Thyroid gland (tissue), 4 donors: Measurements from ENCODE around the gene YTHDF1. TPM values are rescaled to one million over a fixed set of nuclear protein-coding genes. Genes with fewer than 3 reads are reported as not detected.

Source experiments
- DNase-seq, 2 donors: peaks; one replicate each; pipeline ENCODE4 v3.0.0-alpha.2; 2019
- H3K27ac ChIP-seq, 3 donors: fragments of 200-600 bp; sonication (generic); 1 replicate in 2 of 3; 2 replicates in 1 of 3; pipeline ENCODE4 v1.5.1; 2016 to 2019; ENCODE audit warnings: mild to moderate bottlenecking in 1 of 3, moderate library complexity in 1 of 3
- H3K27me3 ChIP-seq: fragments of 200-600 bp; sonication (generic); one replicate; pipeline ENCODE4 v1.5.1; 2019
- H3K36me3 ChIP-seq, 2 donors: fragments of 200-600 bp; sonication (generic); one replicate each; pipeline ENCODE4 v1.5.1; 2016 to 2019
- H3K4me1 ChIP-seq, 2 donors: fragments of 200-600 bp; sonication (generic); one replicate each; pipeline ENCODE4 v1.5.1; 2017 to 2019
- H3K4me3 ChIP-seq, 3 donors: fragments of 200-600 bp; sonication (generic); replicated peaks in 1 of 3; 1 replicate in 2 of 3; 2 replicates in 1 of 3; pipeline ENCODE4 v1.5.1; 2016; ENCODE audit warnings: mild to moderate bottlenecking in 1 of 3
- H3K9me3 ChIP-seq: fragments of 200-600 bp; sonication (generic); one replicate; pipeline ENCODE4 v1.5.1; 2017
- CTCF ChIP-seq, 6 experiments: fragments of 200-600 bp in 3 of 6; fragments of 450-650 bp in 3 of 6; sonication (generic) in 3 of 6; IDR thresholded peaks; one replicate each; pipeline ENCODE4 v1.5.1; 2016 to 2019; ENCODE audit warnings: antibody characterized with exemption in 6 of 6, mild to moderate bottlenecking in 2 of 6, inconsistent platforms in 1 of 6, moderate library complexity in 1 of 6
- POLR2A ChIP-seq, 2 donors: fragments of 450-650 bp; IDR thresholded peaks; one replicate each; pipeline ENCODE4 v1.6.1; 2017; ENCODE audit warnings: antibody characterized with exemption in 2 of 2, mild to moderate bottlenecking in 2 of 2, moderate library complexity in 1 of 2
- WGBS, 2 donors: methylation state at CpG; one replicate each; pipeline ENCODE4 v1.1.5; 2017; 5-methylcytosine and 5-hydroxymethylcytosine counted together
- intact Hi-C: fragments of 100-400 bp; cut with DNase I; formaldehyde crosslinking; loops from one replicate; pipeline ENCODE4 v1.15.1; 2023
- total RNA-seq, 4 donors: library from RNA; depleted of rRNA; stranded (reverse); fragments of >200 nt; gene quantifications; one replicate each; pipeline ENCODE4 v1.2.3, GENCODE V29; 2016

The YTHDF1 gene
- total RNA-seq, 4 donors from 2014 or later, result 41.3 to 54.2 (median 43.4) TPM

- Histone ChIP-seq H3K36me3 (peaks cover 34 to 37% of the 10 kb centered on the region in 2 donors), H3K4me3 (no peak overlapping the region), H3K27me3 (no peaks in the 10 kb centered on the region), H3K4me1 (peaks cover 5% of the 10 kb centered on the region in 2 donors), H3K27ac (no peak overlapping the region), H3K9me3 (no peaks in the 10 kb centered on the region)
- intact Hi-C loops, result no loop called here
- DNase-seq, result no peak
- 93 to 94% methylated on average over 11 to 17 of the region's 17 CpGs for WGBS, 2 donors
- no peak for TF ChIP-seq POLR2A (IDR thresholded peaks at IDR 0.05)
- TF ChIP-seq CTCF (IDR thresholded peaks at IDR 0.05), result no peak
These were observed 13.9 kb downstream of the YTHDF1 start for GRCh38 chr20:63202021-63202420.

- Histone ChIP-seq H3K27ac (no peak overlapping the region), H3K9me3 (no peaks in the 10 kb centered on the region), H3K4me3 (no peak overlapping the region), H3K4me1 (no peaks in the 10 kb centered on the region), H3K27me3 (no peaks in the 10 kb centered on the region), H3K36me3 (peaks cover 31 to 32% of the 10 kb centered on the region in 2 donors)
- TF ChIP-seq POLR2A (IDR thresholded peaks at IDR 0.05) (no peak), CTCF (IDR thresholded peaks at IDR 0.05) (no peak)
- intact Hi-C loops, result no loop called here
- 87 to 90% methylated on average over 7 of the region's 7 CpGs for WGBS, 2 donors
- DNase-seq, result no peak
These were observed 17.3 kb downstream of the YTHDF1 start for GRCh38 chr20:63198606-63199005.

GRCh38 chr20:63196768-63197470, 19.0 kb downstream of the YTHDF1 start:
- Histone ChIP-seq H3K27ac (no peak overlapping the region), H3K4me3 (no peak overlapping the region), H3K4me1 (no peaks in the 10 kb centered on the region), H3K36me3 (peaks cover 14 to 15% of the 10 kb centered on the region in 2 donors), H3K27me3 (no peaks in the 10 kb centered on the region), H3K9me3 (no peaks in the 10 kb centered on the region)
- WGBS, 2 donors, result 81 to 86% methylated on average over 8 to 9 of the region's 9 CpGs
- TF ChIP-seq CTCF (IDR thresholded peaks at IDR 0.05) (no peak), POLR2A (IDR thresholded peaks at IDR 0.05) (no peak)
- DNase-seq, result no peak
- intact Hi-C loops, result no loop called here

- no peaks in the 10 kb centered on the region for H3K27me3 ChIP-seq
- peaks cover 7 to 10% of the 10 kb centered on the region in 2 donors for H3K36me3 ChIP-seq
- no peak for TF ChIP-seq POLR2A (IDR thresholded peaks at IDR 0.05)
- no peak for TF ChIP-seq CTCF (IDR thresholded peaks at IDR 0.05)
- 97 to 98% methylated on average over 4 of the region's 4 CpGs for WGBS, 2 donors
- DNase-seq, result no peak
- H3K27ac ChIP-seq, result no peak overlapping the region
- H3K9me3 ChIP-seq, result no peaks in the 10 kb centered on the region
- H3K4me1 ChIP-seq, result no peaks in the 10 kb centered on the region
- intact Hi-C loops, result no loop called here
- H3K4me3 ChIP-seq, result no peak overlapping the region
These were observed 21.1 kb downstream of the YTHDF1 start for GRCh38 chr20:63194797-63195173.

- 81 to 88% methylated on average over 14 of the region's 14 CpGs for WGBS, 2 donors
- intact Hi-C loops, result no loop called here
- H3K4me3 ChIP-seq, result no peak overlapping the region
- H3K9me3 ChIP-seq, result no peaks in the 10 kb centered on the region
- H3K27me3 ChIP-seq, result no peaks in the 10 kb centered on the region
- H3K36me3 ChIP-seq, result peaks cover 7 to 10% of the 10 kb centered on the region in 2 donors
- no peaks in the 10 kb centered on the region for H3K4me1 ChIP-seq
- no peak for DNase-seq
- TF ChIP-seq POLR2A (IDR thresholded peaks at IDR 0.05) (no peak), CTCF (IDR thresholded peaks at IDR 0.05) (no peak)
- H3K27ac ChIP-seq, result no peak overlapping the region
These were observed 21.7 kb downstream of the YTHDF1 start for GRCh38 chr20:63194007-63194796.
